HG03558 (cell line): ENCODE data around the gene PABPN1L.

Experiments
- ATAC-seq: cut with Tn5 transposase; IDR thresholded peaks from one replicate; pipeline ENCODE4 v1.9.1; 2021; ENCODE audit warnings: moderate number of reproducible peaks; ENCODE audit not compliant: unreplicated experiment; ENCODE audit errors: extremely low read depth

Gene PABPN1L

GRCh38 chr16:88866151-88866920 lies at the start of gene PABPN1L:
PABPN1L (minus strand) TSS chr16:88866660; CDS start chr16:88866606, 54 bp downstream.
- ATAC-seq: no peak

DNA sequence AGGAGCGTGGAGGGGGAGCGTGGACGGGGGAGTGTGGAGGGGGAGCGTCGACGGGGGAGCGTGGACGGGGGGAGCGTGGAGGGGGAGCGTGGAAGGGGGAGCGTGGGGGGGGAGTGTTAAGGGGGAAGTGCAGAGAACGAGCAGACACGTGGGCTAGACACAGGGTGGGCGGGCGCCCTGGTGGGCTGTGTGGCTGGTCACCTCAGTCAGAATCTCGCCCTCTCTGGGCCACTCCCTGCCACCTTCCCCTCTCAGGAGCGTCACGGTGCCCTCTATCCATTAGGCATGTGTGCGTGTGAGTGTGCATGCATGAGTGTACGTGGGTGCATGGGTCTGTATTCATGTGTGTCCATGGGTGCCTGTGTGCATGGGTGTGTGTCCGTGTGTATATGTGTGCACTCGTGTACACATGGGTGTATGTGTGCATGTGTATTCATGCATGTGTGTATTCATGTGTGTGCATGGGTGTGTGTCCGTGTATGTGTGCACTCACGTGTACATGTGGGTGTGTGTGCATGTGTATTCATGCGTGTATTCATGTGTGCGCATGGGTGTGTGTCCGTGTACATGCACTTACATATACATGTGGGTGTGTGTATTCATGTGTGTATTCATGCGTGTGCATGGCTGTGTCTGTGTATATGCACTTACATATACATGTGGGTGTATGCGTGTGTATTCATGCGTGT lies 49.3 kb upstream of the PABPN1L start:
- no peak for ATAC-seq

- no peak for ATAC-seq
These were observed 48.4 kb upstream of the PABPN1L start for GRCh38 chr16:88914750-88915368.

GRCh38 chr16:88913870-88914269 lies 47.4 kb upstream of the PABPN1L start:
- ATAC-seq: no peak

DNA sequence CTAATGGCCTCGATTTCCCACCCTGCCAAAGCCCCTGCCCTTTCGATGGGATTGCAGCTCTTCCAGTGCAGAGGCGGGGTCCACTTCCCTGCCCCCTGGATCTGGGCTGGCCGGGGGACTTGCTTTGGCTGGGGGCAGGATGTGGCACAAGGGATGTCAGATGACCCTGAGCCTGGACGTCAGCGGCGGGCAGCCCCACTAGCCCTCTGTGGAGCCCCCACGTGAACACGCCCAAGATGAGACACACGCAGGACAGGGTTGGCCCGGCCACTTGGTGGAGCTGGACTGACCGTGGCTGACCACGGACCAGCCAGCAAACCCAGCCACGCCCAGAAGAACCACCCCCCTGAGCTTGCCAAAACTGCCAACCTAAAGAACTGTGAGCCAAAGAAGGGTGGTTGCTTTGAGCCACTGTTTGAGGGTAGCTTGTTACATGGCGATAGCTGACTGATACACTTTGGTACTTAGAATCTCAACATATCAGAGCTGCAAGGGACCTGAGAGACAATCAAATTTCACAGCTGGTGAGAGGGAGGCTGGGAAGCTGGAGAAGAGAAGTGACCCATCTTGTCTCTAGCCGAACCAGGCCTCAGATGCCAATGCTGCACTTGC lies 46.6 kb upstream of the PABPN1L start:
- no peak for ATAC-seq

DNA sequence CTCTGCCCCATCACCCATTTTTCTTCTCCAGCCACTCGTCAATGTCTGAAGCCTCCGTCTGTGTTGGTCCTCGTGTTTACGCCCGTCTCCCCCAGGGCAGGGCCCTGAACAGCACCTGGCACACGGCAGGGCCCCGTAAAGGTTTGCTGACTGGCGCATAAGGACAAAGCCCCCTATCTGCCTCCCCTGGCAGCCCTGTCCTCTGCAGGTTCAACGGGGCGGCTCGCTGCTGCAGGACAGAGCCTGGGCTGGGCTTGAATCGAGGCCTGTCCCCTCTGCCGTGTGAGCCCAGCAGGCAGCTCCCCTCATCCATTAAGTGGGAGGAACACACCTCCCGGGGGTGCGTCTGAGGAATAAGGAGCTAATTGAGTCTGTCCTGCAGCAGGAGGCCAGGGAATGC lies 46.1 kb upstream of the PABPN1L start:
- ATAC-seq: no peak

- no peak for ATAC-seq
These were observed 45.5 kb upstream of the PABPN1L start for GRCh38 chr16:88911946-88912310.

- no peak for ATAC-seq
These were observed 44.9 kb upstream of the PABPN1L start for GRCh38 chr16:88911136-88911945.

DNA sequence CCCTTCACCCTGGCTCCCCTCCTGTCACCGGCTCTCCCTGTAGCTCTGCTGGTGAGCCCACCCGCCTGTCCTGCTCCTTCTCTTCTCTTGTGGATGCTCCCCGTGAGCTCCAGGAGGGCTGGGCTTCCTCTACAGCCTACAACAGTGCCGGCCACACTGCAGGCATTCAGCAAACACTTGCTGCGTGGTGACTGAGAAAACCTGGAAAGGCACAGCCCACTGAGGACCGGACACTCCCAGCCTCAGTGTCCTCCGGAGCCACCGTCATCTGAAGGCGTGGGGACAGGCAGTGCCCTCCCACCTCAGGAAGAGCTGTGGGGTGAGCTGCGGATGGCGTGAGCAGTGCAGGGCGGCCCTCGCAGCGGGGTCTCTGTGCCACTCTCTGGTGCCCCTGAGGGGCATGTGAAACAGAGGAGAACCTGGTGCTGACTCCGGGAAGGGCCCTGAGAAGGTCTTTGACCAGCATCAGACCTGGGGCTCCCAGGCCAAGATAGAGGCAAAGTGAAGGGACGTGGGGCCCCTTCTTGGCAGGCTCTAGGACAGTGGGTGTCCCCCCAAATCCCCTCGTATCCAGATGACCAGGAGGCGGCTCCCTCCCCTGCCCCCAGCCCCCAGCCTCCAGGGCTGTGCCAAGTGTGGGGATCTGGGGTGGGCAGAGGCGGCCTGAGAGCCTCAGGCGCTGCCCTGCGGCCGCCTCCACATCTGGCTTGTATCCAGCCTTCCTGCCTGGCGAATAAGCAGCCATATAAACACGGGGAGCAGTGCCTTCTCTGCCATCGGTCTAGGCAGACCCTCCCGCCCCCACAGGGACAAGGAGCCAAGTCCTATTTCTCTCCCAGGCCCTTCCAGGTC lies 44.0 kb upstream of the PABPN1L start:
- ATAC-seq: no peak

DNA sequence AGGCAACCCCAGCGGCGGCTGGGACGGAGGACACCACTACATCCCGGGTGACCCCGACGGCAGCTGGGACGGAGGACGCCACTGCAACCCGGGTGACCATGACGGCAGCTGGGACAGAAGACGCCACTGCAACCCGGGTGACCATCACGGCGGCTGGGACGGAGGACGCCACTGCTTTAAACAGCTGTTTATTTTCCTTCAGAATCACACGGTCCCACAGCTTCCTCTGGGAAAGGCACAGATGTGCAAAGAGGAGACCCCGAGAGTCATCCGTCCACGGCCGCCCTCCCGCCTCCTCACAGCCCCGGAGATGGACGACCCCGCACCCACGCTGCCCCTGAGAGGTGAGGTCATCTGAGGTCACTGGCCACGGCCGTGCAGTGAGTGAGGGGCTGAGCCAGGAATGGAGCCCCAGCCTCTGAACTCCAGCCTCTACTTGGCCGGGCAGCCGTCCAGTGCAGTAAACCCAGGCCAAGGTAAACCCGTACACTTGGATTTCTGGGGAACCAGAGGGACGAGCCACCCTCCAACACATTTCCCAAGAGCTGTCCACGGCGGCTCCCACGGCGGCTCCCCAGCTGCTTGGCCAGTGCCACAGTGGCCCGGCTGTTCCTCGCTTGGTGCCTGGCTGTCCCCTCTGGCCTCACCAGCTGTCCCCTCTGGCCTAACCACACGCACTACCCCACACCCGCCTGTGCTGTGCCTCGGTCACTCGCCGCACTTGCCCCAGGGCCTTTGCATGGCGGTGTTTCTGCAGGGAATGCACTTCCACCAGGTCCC lies 43.2 kb upstream of the PABPN1L start:
- ATAC-seq: no peak

DNA sequence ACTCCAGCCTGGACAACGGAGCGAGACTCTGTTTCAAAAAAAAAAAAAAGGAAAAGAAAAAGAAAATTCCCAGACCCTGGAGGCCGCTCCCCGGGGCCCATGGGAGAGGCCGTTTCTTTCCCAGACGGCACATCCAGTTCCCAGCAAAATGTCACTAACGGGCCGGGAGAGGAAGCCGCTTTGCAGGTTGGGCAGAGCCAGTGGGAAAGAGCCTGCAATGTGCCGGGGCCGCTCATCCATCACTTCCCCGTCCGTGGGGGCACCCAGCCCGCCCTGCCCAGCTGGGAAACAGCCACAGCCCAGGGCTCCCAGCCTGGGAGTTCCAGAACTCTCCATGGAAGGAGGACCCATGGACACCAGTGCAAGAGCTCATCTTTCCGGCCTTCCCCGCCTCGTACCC lies 41.8 kb upstream of the PABPN1L start:
- ATAC-seq: no peak

GRCh38 chr16:88907768-88908167 lies 41.3 kb upstream of the PABPN1L start:
- ATAC-seq: no peak

DNA sequence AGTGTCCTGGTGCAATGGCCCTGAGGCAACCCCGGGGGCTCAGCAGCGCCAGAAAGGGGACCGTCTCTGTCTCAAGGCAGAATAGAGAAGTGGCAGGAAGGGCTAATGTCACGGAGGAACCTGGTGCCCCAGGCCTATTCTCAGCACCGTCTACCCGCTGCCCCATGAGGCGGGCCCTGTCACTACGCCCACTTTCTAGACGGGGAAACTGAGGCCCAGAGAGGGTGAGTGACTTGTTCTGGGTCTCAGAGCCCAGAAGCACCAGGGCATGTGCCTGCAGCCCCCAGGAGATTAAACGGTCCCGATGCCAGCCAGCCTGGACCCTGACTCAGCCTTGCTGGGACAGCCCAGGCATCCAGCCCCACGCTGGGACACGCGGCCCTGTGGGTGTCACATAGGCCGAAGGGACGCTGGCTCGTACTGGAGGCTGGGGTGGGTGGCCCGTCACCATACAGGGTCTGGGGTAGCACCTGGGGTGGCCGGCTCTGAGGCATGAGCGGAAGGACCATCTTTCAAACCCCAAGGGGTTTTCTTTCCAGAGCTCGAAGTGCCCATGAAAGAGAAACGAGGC lies 40.2 kb upstream of the PABPN1L start:
- no peak for ATAC-seq

DNA sequence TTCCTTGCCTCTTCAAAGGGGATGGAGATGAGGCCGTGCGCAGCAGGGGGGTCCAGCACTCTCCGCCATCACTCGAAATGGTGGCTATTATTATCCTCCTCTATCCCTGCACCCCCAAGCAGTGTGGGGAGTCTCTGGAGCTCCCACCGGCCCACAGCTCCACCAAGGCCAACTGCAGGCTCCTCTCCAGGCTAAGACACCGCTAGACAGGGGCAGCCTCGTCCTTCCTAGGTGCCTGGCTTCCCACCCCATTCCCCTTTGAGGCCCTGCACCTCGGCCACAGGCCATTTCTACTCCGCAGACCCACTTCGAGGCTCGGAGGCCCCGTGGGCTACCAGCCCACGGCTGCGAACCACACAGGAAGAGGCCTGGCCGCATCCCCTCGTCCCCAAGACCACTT lies 39.6 kb upstream of the PABPN1L start:
- no peak for ATAC-seq

DNA sequence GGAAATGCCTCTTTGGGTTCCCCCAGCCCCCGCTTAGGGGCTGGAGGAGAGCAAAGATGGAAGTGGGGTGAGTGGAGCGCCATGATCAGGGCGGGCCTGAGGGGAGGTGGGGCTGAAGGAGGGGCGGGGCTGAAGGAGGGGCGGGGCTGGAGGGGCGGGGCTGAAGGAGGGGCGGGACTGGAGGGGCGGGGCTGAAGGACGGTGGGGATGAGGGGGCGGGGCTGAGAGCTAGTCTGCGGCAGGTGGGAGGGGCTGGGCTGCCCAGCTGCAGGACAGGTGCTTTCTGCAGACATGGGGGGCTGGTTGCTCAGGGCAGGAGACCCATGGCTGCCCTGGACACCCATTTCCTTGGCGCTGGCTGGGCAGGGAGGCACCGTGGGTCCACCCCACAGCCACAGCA lies 39.1 kb upstream of the PABPN1L start:
- ATAC-seq: no peak

- no peak for ATAC-seq
These were observed 38.4 kb upstream of the PABPN1L start for GRCh38 chr16:88904676-88905365.

- no peak for ATAC-seq
These were observed 36.8 kb upstream of the PABPN1L start for GRCh38 chr16:88903267-88903666.

GRCh38 chr16:88902744-88903143 lies 36.3 kb upstream of the PABPN1L start:
- ATAC-seq: no peak
